IPS-18a (cell line): ENCODE data around the gene ZFHX3.

Source experiments
- H3K27ac ChIP-seq: one replicate; pipeline ENCODE4 v1.5.1; 2013; ENCODE audit warnings: low read length
- H3K27me3 ChIP-seq: one replicate; pipeline ENCODE4 v1.6.1; 2013; ENCODE audit warnings: mild to moderate bottlenecking, low read length; ENCODE audit not compliant: control insufficient read depth, insufficient read depth
- H3K36me3 ChIP-seq: one replicate; pipeline ENCODE4 v1.6.1; 2013; ENCODE audit warnings: low read depth, low read length; ENCODE audit not compliant: control insufficient read depth
- H3K4me1 ChIP-seq: one replicate; pipeline ENCODE4 v1.6.1; 2013; ENCODE audit warnings: low read depth, low read length; ENCODE audit not compliant: control insufficient read depth
- H3K4me3 ChIP-seq: one replicate; pipeline ENCODE4 v1.5.1; 2013; ENCODE audit warnings: low read length
- H3K9ac ChIP-seq: one replicate; pipeline ENCODE4 v1.6.1; 2013; ENCODE audit warnings: mild to moderate bottlenecking, low read length, moderate library complexity
- H3K9me3 ChIP-seq: one replicate; pipeline ENCODE4 v1.6.1; 2013; ENCODE audit warnings: low read depth, low read length; ENCODE audit not compliant: control insufficient read depth

ZFHX3 gene

DNA sequence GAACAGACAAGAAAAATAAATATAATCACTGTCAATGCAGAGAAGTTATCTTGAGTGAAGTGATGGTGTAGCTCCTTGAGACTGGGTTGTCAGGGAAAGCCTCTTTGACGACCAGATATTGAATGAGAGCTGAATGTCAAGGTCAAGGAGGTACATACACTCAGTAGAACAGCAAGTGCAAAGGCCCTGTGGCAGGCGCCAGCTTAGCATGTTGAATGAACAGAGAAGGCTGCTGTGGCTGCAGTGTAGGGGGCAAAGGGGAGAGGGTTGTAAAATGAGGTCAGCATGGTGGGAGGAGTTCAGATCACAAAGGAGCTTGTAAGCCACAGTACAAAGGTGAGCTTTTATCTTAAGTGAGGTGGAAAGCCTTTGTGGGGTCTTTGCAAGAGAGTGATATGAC, 111.5 kb downstream of the ZFHX3 start:
- Histone ChIP-seq H3K9me3 (no peaks in the 10 kb centered on the region), H3K9ac (no peak overlapping the region), H3K27ac (no peak overlapping the region), H3K27me3 (no peaks in the 10 kb centered on the region), H3K4me1 (peaks cover 21% of the 10 kb centered on the region), H3K36me3 (no peaks in the 10 kb centered on the region), H3K4me3 (no peak overlapping the region)

DNA sequence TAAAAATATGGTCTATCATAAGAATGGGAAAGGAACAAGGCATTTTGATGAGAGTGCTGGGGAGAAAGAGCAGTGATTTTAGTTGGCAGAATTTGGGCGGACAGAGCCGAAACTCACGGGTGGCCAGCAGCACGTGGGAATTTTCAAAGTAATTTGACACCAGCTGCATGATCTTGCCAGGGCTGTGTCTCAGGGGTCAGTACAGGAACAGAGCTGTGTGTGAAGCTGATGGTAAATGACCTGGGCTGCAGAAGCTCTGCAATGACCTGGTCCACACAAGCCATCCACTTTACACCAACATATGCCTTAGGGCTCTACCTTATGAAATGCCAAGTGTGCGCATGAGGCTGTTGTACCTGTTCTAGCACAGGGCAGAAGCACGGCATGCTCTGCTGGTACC, 112.0 kb downstream of the ZFHX3 start:
- Histone ChIP-seq H3K4me1 (peaks cover 22% of the 10 kb centered on the region), H3K27me3 (no peaks in the 10 kb centered on the region), H3K4me3 (no peak overlapping the region), H3K9me3 (no peaks in the 10 kb centered on the region), H3K27ac (no peak overlapping the region), H3K9ac (no peak overlapping the region), H3K36me3 (no peaks in the 10 kb centered on the region)

DNA sequence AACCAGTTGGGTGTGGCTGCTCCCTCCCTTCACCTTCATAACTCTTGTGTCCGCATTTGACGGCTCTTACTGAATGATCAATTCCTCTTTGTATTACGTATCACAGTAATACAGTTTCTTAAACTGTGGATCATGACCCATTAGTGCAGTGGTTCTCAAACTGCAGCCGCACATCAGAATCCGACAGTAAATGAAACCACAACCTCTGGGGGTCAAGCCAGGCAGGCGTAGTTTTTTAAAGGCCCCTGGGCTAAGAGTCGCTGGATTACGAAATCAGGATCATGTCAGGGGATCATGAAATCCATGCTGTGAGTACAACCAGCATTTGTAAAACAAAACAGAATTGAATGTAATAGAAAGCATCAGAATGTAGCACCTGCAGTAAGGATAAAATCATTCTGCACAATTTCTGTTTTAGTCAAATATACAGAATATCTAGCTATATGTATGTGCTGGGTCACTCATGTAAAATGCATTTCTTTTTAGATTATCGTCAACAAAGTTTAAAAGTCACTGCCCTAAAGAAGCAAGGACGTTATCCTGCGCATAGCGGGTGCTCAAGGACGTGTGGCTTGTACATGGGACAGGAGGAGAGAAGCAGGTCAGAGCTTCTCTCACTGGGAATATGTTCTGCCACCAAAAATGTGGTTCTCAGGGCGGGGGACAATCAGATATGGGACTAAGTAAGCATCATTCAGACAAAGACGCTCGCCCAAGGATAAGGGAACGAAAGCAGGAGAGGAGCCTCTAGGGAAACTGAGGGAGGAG, 113.1 kb downstream of the ZFHX3 start:
- Histone ChIP-seq H3K36me3 (no peaks in the 10 kb centered on the region), H3K9me3 (no peaks in the 10 kb centered on the region), H3K4me1 (peaks cover 18% of the 10 kb centered on the region), H3K4me3 (no peak overlapping the region), H3K9ac (no peak overlapping the region), H3K27me3 (no peaks in the 10 kb centered on the region), H3K27ac (no peak overlapping the region)

DNA sequence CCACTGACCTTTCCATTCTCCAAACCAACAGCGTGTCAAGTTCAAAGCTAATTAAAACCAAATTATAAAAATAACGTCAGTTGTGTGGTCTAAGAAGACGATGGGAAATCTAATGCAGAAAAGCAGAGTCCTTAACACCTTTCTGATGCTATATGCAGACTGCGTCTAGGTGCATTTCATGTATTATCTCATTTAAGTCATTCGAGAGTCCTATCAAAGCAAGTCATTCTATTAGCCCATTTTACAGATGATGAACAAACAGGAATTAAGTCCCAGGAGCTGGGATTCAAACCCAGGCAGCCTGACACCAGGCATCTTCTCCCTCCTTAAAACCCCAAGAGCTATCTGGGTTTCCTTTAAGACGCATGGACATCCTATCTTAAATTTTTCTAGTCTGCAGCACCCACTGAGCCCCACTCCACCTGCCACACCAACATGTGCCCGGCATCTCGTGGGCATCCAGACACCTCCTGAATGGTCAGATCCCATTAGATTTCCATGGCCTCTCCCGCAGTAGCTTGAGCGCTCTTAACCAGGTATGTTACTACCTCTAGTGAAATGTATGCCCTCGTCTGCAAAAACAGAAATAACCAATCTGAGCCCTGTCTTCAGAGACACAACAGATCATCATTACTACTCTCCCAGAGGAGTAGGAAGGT, 115.1 kb downstream of the ZFHX3 start:
- no peaks in the 10 kb centered on the region for H3K27me3 ChIP-seq
- no peaks in the 10 kb centered on the region for H3K36me3 ChIP-seq
- H3K9me3 ChIP-seq = no peaks in the 10 kb centered on the region
- no peak overlapping the region for H3K27ac ChIP-seq
- peaks cover 18% of the 10 kb centered on the region for H3K4me1 ChIP-seq
- H3K4me3 ChIP-seq = no peak overlapping the region
- H3K9ac ChIP-seq = no peak overlapping the region

DNA sequence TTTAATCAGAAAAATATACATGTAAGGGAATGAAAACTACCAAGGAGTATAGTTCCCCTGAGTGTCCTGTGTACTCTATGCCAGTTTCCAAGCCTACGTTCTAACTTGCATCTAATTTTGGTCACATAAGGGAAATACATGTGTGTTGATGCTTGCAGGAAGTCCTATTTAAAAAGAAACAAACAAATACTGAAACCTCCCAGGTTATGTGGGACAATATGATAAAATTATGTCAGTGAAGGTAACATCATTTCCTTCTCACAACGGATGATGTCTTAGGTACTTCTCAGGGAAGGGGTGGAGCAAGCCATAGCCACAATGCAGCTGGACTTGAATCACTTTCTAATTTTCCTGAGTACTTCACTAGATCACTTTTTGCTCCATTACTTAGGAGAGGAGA, 115.9 kb downstream of the ZFHX3 start:
- Histone ChIP-seq H3K9ac (peak overlapping the region; percentile 18), H3K4me3 (no peak overlapping the region), H3K4me1 (peaks cover 11% of the 10 kb centered on the region), H3K27me3 (no peaks in the 10 kb centered on the region), H3K27ac (no peak overlapping the region), H3K36me3 (no peaks in the 10 kb centered on the region), H3K9me3 (no peaks in the 10 kb centered on the region)

DNA sequence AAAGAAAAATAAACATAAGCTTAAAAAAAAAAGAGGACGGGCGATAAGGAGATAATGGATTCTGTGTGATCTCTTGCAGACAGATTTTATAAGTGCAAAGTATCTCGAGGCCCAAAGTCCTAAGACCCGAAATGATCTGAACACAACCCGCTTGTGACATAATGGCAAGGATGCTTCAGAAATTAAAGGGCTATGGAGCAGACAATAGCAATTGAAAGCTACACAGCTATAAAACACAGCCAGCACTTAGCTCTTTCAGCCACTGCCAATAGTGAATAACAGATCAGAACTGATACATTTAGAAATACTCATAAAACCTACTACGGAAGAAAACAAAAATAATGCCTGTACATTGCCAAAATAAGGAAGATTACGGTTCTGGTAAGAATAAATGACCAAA, 117.5 kb downstream of the ZFHX3 start:
- Histone ChIP-seq H3K27ac (no peak overlapping the region), H3K4me1 (peaks cover 8% of the 10 kb centered on the region), H3K4me3 (no peak overlapping the region), H3K27me3 (no peaks in the 10 kb centered on the region), H3K9ac (no peak overlapping the region), H3K36me3 (no peaks in the 10 kb centered on the region), H3K9me3 (no peaks in the 10 kb centered on the region)

DNA sequence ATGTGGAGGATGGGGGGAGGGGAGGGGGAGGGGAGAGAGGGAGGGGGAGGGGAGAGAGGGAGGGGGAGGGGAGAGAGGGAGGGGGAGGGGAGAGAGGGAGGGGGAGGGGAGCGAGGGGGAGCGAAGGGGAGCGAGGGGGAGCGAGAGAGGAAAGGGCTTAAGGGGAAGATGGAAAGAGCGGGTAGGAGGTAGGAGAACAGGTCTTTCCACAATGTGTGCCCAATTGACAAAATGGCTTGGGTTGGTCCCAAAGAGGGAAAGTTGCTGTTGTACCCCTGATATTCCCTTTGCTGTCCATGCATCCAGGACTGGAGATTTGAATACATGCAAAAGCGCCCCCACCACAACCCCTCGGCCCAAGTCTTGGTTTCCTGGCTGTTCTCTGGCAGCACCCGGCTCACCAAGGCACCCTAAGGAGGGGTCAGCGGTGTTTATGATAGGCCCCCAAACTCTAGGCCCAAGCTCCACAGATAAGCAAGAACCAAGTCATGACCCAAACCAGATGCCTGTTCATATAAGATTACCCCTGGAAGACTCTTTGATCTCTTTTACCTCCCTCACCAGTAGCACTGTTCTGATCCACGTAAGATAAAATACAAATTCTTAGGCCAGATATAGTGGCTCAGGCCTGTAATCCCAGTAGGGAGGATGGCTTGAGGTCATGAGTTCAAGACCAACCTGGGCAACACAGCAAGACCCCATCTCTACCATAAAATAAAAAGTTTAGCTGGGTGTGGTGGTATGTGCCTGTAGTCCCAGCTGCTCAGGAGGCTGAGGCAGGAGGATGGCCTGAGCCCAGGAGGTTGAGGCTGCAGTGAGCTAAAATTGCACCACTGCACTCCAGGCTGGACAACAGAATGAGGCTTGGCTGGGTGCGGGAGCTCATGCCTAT, 119.6 kb downstream of the ZFHX3 start:
- Histone ChIP-seq H3K27ac (no peak overlapping the region), H3K27me3 (no peaks in the 10 kb centered on the region), H3K36me3 (no peaks in the 10 kb centered on the region), H3K9ac (no peak overlapping the region), H3K4me3 (no peak overlapping the region), H3K4me1 (peaks cover 8% of the 10 kb centered on the region), H3K9me3 (no peaks in the 10 kb centered on the region)

DNA sequence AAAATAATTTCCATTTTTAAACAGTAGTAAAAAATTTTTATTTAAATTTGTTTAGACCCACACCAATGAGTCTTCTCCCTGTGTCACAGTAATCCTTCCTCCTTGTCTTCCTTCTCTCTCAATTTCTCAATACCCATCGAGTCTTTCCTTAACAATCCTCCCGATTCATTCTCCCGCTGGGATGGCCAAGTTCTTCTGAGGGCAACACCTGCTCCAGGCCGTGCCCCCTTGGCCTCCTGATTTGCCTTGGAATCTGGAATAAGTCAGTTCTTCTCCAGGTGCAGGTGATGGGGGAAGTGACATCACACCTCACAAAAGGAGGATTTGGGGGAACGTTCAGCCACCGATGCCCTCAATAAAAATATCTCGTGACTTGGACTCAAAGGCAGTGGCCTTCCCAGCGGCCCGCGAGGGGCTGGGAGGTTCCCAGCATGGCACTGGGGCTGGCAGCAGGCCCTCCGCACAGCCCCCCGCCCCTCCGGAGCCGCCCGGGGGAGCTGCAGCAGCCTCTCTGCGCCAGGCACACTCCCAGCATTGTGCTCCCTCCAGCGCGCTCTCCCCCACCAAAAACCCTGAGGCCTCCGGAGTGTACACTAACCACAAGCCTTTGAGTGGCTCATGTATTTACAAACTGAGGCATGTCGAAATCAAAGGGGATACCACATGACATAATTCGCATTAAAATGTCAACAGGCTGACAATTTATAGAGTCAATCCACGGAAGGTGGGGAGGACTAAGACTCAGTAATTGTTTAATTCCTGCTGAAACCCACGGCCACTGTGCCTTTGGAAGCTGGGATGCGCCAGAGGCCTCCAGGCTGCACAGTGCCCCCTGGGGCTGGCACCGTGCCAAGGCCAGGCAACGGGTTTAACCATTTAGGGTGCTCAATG, 120.5 kb downstream of the ZFHX3 start:
- Histone ChIP-seq H3K9me3 (no peaks in the 10 kb centered on the region), H3K9ac (no peak overlapping the region), H3K27ac (no peak overlapping the region), H3K4me3 (no peak overlapping the region), H3K4me1 (peaks cover 8% of the 10 kb centered on the region), H3K36me3 (no peaks in the 10 kb centered on the region), H3K27me3 (no peaks in the 10 kb centered on the region)

DNA sequence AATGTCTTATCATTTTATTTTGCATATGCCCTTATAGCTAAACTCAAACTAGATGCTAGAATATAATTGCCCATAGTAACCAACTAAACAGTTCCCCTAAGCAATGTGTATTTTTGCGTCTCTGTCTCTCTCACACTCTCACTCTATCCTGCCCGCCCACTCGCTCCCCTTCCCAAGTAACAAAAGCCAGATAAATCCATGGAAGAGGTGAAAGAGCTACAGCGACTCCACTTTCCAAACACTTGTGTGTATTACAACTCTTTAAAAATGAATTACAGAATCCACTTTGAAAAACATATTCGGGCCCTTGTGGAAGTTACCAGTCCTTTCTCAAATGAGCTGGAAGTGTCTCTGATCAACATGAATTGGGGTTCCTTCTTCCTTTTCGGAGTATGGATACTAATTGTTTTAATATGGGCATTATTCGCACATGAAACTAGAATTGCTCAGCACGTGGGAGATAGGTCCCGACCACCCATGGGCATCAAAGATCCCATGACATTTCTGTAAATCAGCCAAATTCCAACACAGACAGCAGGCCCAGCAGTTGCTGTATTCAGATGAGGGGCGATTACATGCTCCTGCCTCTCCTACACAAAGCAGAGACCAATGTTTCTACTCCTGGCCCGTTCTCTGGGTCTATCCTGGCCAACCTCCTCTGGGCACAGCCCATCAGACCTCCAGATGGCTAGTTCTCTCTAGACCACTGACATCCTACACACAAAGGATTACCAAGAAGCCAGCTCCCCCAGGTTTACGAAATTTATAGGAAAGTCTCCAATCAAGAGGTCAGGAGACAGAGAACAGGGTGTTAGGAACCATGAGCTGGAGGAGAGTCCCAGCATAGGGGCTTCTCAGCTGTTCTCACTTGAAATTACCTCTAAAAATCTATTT, 121.5 kb downstream of the ZFHX3 start:
- Histone ChIP-seq H3K4me1 (peaks cover 3% of the 10 kb centered on the region), H3K27ac (no peak overlapping the region), H3K9me3 (no peaks in the 10 kb centered on the region), H3K36me3 (no peaks in the 10 kb centered on the region), H3K27me3 (no peaks in the 10 kb centered on the region), H3K9ac (no peak overlapping the region), H3K4me3 (no peak overlapping the region)

DNA sequence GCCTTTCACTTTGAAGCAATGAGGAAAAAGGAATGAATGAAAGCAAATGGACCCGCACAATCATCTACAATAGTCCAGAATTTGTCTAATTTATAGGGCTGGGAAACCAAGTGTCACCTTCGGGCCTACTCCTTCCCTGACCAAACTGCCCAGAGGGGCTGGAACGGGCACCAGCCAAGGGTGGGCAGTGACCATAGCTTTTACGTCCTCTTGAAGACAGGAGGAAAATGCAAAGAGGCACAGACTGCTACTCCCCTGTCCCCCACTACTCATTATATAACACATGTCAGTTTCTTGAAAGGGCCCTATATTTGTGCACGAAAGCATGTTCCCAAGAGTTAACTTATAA, 122.3 kb downstream of the ZFHX3 start:
- no peaks in the 10 kb centered on the region for H3K9me3 ChIP-seq
- H3K27ac ChIP-seq = no peak overlapping the region
- H3K4me1 ChIP-seq = no peaks in the 10 kb centered on the region
- no peak overlapping the region for H3K9ac ChIP-seq
- H3K36me3 ChIP-seq = no peaks in the 10 kb centered on the region
- no peaks in the 10 kb centered on the region for H3K27me3 ChIP-seq
- no peak overlapping the region for H3K4me3 ChIP-seq
